GM12891 (cell line): ENCODE data around the gene C8B.

Experiments
- PAX5 ChIP-seq: IDR thresholded peaks from 2 replicates; pipeline ENCODE4 v1.6.1; 2011; ENCODE audit warnings: low read length, moderate library complexity, mild to moderate bottlenecking; ENCODE audit not compliant: insufficient read depth, severe bottlenecking
- POLR2A ChIP-seq: IDR thresholded peaks from 2 replicates; pipeline ENCODE4 v1.6.1; 2011; ENCODE audit warnings: low read depth, low read length, control low read depth
- TAF1 ChIP-seq: IDR thresholded peaks from 2 replicates; pipeline ENCODE4 v1.6.1; 2011; ENCODE audit warnings: low read depth, low read length, control low read depth

DNA sequence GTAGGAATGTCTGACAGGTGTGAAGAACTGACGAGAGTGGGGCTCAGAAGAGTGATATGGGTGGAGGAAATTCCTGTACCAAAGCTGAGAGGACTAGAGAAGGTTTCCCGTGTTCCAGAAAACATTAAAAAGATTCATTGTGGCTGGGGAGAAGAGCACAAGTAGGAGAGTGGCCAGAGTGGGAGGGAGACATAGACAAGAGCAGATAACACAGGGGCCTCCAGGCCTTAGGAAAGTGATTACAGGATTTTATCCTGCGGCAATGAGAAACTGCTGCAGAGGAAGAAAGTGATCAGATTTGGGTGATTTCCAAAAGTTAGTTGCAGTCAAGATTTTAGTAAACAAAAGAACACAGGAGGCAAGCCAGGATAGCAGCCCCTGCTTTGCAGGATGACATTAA is 7.9 kb downstream of the C8B start:
- TF ChIP-seq POLR2A, result no peak
- TF ChIP-seq PAX5, result no peak
- no peak for TF ChIP-seq TAF1
